ENCODE results near the gene CAMTA1.

Gene CAMTA1

GRCh38 chr1:7250597-7251453 lies 465.6 kb downstream of the CAMTA1 start:
- DNase-seq: no peak

DNA sequence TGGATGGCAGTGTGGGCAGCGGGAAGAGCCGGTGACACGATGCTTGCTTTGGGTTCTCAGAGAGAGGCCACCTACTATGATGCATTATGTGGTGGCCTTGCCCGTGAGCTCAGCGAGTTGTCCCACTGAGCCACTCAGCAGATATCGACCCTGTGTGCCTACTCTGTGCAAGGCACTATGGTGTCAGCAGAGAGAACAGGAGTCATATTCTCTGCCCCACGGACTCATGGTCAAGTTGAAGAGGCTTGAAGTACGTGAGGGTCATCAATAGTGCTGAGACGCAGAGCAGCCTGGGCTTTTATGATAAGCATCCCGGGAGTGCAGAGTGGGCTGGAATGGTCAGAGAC lies 466.2 kb downstream of the CAMTA1 start:
- no peak for DNase-seq

DNA sequence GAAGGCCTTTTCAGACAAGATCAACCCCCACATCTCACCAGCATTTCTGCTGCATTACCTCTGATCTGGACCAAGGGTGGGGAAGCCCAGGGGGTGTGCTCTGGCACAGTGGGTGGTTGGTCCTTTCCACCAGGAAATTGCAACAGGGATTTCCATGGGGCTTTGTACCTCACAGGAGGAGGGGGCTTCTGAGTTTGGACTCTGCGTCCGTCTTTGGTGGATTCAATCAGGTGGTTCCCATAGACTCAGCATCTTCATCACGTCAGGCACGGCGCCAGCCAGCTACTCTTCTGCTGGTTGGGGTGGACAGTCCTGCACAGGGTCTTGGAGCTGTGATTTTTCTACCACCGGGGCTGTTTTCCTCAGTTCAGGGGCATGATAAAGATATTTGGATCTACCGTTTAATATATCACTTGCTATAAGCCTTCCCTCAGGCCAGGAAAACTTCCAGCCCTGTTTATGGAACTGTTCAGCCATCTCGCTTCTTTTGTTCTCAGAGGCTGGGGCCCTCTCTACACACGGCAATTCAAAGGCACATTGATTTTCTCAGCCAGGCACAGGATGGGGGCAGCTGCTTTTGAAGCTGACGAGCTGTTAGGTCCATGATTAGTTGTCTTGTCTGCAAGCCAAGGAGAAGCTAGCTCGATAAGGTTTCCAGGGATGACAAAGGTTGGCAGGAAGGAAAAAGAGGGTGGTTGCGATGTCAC lies 467.3 kb downstream of the CAMTA1 start:
- no peak for DNase-seq

GRCh38 chr1:7253118-7253480 lies 467.8 kb downstream of the CAMTA1 start:
- DNase-seq: no peak

DNA sequence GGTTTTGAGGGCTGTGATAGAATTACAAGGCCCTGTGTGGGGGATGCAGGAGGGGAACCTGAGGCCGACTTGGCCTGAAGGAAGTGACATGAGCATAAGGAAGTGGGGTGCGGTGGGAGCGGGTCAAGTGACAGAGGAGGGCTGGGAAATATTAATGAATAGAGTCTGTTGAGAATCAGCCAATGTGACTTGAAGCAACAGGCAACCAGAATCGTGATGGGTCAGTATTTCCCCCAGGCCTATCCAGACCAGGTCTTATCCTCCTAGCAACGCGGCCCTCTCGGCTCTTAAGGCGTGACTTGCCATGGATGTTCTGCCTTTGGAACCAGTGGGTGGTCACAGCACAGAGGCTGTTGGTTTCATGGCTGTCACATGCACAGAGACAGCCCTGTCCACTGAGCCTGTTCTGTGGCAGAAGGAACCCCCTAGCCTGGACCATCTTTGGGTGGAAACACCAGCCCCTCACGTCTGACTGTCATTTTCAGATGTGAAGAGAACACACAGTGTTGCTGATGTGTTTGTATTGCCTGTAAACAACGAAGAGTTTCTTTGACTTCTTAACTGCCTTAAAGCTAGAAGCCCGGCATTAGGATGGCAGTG lies 468.8 kb downstream of the CAMTA1 start:
- DNase-seq: no peak

DNA sequence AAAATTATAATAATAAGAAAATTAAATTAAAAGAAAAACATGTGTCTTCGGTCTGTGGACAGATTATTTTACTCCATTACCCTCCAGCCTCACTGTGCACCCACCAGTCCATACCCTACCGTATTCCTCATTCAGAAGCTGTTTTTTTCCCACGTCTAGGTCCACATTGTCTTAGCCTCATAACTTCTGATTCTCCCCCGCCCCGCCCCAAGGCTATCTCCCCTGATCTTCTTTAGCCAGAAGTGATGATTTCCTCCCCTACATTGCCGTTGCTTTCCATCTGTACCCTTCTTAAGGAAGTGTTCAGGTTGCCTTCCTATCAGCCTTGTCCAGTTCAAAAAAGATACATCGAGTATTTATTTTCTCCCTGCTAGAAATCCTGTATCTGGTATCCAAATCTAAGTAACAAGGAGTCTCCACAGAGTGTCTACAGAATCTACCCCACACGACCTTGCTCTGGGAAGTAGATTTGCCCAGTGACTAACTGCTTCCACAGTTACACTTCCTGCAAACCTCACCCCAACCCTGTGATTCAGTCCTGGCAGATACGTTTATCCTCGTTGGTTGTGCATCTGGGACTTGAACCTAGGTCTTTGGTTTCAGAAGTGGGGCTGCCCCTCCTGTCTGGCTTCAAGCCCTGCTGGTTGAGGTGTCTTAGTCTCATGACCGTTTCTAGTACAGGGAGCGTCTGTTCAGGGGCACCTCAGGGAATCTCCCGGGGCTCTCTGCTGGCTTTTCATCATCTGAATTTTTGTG lies 470.2 kb downstream of the CAMTA1 start:
- DNase-seq: no peak

DNA sequence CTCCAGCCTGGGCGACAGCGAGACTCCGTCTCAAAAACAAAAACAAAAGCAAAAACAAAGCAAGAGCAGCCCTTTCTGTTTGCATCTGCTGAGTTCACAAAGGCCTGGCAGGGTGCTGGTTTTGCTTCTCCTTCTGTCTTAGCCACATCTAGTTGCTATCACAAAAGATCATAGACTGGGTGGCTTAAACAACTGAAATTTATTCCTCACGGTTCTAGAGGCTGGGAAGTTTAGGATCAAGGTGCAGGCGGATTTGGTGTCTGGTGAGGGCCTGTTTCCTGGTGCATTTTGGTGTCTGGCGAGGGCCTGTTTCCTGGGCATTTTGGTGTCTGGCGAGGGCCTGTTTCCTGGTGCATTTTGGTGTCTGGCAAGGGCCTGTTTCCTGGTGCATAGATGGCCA lies 471.3 kb downstream of the CAMTA1 start:
- no peak for DNase-seq

GRCh38 chr1:7257225-7257624 lies 472.0 kb downstream of the CAMTA1 start:
- DNase-seq: no peak

DNA sequence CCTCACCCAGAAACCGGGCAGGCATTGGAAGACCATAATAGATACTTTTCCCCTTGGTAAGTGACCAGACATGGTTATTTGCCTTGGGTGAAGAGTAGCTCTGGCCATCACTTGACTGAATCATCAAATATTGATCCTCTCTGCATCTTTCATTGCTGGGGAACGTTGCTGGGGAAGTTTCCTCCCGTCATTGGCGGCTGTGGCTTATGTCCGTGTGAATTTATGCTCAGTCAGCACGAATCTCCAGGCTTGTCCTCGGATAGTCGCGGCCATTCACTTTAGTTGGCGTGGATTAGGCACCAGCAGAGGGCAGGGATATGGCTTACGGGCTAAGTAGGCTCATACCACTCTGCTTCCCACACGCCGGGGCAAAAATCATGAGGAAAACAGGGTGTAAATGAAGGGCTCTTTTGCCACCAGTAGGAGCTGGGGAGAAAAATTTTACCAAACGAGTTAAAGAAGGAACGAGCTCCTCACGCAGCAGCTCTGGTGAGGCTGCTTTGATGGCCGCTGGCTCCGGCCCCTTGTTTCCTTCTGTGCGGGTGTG lies 473.4 kb downstream of the CAMTA1 start:
- DNase-seq: no peak

DNA sequence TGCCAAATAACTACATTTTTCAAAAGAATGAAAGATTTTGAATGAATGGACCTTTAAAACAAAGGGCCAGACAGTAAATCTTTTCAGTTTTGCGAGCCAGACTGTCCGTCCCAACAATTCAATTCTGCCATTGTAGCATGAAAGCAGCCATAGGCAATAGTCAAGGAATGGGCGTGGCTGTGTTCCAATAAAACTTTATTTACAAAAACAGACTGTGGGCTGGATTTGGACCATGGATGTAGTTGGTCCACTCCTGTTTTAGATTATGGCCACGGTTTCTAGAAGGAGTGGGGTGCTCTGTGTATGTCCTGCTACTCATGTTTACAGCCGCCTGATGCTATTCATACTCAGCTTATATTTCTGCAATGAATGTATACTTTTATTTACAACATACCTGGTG lies 474.7 kb downstream of the CAMTA1 start:
- no peak for DNase-seq

- no peak for DNase-seq
Measured at GRCh38 chr1:7261490-7261889, 476.2 kb downstream of the CAMTA1 start.

DNA sequence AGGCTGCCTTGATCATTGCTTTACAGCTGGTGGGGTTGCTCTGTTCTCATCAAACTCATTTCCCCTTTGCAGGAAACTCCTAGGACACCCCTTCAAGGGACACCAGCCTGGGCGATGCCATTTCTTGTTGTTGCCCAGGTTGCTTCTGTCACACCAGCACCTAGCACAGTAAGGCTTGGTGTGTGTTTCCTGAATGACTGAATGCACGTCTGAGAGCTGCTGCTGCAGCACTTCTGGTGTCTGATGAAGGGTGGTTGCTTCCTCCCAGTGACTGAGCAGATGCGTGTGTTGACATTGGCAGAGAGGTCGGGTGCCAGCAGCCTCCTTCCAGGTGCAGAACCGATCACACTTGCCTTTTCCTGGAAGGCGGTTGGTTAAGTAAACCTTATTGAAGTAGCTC lies 477.4 kb downstream of the CAMTA1 start:
- DNase-seq: peak; percentile 49

DNA sequence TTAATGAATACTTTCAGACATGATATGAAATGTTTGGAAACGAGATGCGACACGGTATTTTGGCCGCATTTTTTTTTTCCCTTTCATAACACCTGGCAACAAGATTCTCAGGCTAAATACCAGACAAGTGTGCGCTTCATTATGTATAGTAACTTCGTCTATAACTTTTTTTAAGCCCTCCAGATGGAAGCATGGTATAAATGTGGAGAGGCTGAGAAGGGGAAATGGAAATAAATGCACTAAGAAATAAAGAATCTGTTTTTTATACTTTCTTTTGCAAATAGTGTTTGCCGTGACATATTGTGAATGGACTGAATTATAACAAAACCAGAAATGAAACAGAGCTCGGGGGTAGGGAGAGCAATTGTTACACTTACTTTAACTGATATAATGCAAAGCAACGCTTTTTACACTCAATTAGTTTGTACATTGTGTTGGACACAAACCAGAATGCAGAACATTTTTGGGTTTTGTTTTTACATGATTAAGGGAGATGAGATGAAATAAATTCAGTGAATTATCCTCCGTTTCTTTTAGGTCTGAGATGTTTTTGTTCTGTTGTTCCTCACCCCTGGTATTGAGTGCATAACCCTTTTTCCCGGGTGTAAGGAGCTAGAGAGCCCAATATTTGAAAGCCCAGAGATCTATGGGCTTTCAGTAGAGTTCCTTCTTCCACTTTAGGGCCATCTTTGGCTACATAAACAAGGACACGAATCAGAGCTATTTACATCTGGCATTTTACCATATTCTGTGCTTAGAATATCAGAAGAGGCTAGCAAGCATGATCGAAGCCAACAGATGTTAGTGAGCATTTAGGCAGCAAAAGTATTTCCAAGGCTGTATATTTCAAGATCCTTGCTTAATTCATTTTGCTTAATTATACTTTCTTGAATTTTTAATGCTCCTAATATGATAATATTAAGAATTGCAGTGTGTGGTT lies 478.0 kb downstream of the CAMTA1 start:
- no peak for DNase-seq

- DNase-seq: no peak
Measured at GRCh38 chr1:7264101-7264500, 478.8 kb downstream of the CAMTA1 start.

DNA sequence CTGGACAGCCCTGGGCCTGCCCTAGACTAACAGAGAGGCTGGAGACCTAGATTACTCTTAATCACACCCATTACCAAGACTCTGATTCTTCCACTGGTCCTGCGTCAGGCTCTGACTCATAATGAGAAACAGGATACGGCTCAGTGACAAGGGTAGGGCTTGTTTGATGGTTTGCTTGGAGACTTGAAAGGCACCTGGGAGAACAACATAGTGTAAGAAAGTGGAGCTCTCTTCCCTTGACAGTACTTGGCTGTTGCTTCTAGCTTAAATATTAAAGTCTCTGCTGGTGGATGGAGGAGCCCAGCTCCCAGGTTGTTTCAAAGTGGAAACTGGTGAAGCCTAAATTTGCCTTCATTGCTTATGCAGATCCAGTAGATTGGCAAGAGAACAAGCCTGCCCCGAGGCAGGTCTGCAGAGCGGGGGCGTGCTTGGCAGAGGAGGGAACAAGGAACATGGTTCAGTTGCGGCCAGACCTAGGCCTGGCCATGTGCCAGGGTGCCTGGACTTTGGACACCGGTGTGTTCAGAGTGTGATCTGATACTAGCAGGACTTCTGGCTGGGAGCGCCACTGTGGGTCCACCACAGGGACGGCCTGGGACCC lies 480.6 kb downstream of the CAMTA1 start:
- DNase-seq: peak; percentile 81

- DNase-seq: no peak
Measured at GRCh38 chr1:7266561-7266960, 481.3 kb downstream of the CAMTA1 start.

DNA sequence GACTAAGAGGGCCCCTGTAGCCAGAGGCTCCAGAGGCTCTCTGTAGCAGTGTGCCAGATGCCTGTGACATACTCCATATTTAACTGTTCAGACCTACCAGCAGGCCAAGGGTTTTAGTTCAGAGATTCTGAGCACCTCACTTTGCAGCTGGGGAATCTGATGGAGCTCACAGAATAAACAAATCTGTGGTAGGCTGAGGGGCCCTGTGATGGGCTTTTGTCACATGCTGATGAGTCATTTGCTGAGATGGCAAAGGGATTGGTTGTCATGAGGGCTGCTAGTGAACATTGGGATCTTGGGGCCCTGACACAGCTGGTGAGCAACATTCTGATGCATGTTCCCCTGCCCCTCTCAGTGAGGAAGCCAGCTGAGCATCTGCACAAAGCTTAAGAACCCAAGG lies 482.2 kb downstream of the CAMTA1 start:
- no peak for DNase-seq

DNA sequence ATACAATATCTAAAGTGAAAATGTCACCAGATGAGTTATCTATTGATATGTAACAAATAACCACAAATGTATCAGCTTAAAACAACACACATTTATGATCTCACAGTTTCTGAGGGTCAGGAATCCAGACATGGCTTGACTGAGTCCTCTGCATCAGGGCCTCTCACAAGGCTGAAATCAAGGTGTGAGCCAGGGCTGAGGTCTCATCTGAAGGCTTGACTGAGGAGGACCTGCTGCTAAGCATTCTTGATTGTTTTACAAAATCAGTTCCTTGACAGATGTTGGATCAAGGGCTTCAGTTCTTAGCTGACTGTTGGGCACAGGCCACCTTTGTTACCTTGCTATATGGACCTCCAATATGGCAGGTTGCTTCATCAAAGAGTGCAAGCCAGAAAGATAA lies 483.7 kb downstream of the CAMTA1 start:
- DNase-seq: no peak

DNA sequence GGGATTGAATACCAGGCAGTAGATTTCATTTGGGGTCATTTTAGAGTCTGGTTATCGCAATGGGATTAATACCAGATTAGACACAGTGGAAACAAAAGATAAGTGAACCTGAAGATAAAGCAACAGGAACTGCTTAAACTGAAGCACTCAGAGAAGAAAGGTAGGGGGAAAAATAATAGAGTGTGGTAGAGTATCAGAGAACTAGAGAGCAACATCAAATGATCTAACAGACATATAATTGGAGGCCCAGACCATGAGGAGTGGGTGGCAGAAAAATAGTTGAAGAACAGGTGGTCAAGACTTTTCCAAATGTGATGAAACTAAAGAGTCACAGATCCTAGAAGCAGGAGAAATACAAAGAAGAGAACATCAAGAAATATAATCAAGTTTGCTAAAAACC lies 484.3 kb downstream of the CAMTA1 start:
- DNase-seq: no peak

GRCh38 chr1:7274256-7274655 lies 489.0 kb downstream of the CAMTA1 start:
- no peak for DNase-seq

DNA sequence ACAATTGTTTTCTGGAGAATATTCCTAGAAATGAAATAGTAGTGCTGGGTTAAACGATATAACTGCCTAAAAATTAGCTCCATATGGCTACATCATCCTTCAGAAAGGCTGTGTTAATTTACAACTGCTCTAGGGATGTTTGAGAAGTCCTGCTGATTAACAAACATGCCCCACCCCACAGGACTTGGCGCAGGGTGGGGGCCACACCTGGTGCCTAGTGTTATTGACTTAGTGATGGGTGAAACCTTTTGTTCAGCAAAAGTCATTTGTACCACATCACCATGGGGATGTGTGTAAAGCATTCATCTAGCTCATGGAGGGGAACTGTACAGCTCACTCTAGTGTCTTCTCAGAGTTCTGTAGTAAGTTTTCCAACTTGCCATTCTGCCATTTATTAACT lies 492.8 kb downstream of the CAMTA1 start:
- no peak for DNase-seq

All from NCI-H1436 (cell line).